Cerebellar cortex (tissue), 1 donor: ENCODE measurements around the gene RCOR1.

Experiments
- DNase-seq: peaks from one replicate; pipeline ENCODE4 v3.0.0-alpha.2; 2015; ENCODE audit warnings: low spot score

The RCOR1 gene

DNA sequence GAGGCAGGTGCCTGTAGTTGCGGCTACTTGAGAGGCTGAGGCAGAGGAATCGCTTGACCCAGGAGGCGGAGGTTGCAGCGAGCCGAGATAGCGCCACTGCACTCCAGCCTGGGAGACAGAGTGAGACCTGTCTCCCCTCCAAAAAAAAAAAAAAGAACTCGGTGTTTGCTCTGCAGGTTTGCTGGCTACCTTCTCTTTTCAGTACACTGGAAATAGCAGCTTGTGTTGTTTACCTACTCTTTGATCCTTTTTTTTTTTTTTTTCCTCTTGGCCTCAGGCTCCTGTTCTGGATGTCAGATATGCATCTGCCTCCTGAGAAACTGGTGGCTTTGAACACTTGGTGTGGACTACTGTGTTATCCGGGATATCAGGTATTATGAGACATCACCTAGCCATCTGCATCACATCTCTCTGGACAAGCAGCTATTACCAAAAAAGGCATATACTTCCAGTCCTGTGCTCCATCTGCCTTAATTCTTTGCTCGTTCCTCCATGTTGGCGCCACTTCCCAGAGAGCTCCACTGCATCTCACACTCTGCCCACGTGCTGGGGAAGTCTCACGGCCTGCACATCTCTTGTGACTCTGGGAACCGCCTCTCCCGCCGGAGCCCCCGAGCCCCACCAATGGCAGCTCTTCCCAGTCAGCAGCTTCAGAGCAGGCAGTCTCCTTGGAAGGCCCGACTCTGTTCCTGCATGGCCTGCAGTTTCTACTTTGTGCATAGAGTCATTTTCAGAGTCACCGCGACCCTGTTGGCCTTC, 133.9 kb downstream of the RCOR1 start:
- DNase-seq = no peak

- DNase-seq = no peak
Measured at GRCh38 chr14:102727336-102728095, 135.1 kb downstream of the RCOR1 start.

DNA sequence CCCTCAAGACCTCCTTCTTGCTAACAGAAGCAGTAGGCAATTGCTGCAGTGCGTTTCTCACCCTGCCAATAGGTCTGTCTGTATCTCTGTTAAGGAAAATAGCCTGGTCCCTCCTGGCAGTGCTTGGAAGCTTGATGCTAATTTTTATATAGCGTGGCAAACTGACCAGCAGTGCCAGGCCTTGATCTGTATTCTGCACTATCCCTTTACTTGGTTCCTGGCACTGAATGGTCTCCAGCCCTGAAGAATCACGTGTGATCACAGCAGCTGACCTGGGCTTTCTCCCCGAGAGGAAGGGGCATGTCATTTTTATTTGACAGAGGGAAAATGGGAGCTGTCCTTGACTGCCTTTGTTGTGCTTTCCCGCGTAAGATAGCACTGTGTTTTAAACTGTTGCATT, 136.1 kb downstream of the RCOR1 start:
- no peak for DNase-seq

DNA sequence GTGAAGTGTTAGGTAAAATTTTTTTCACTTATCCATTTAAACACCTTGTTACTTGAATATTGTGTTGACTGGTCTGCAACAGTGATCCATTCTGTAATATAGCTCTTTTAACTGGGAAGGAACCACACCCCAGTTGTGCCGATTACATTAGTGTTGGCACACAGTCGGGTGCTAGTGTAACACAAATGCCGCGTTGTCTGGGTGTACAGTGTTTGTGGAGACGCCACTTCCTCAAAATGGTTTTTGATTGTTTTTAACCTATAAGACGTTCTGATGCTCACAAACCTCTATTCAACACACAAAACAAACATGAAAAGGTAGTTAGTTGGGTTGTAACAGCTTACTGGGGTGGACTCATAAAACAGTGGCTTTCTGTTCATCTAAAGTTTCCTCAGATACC, 136.8 kb downstream of the RCOR1 start:
- no peak for DNase-seq

GRCh38 chr14:102729825-102730224, 137.4 kb downstream of the RCOR1 start:
- no peak for DNase-seq

DNA sequence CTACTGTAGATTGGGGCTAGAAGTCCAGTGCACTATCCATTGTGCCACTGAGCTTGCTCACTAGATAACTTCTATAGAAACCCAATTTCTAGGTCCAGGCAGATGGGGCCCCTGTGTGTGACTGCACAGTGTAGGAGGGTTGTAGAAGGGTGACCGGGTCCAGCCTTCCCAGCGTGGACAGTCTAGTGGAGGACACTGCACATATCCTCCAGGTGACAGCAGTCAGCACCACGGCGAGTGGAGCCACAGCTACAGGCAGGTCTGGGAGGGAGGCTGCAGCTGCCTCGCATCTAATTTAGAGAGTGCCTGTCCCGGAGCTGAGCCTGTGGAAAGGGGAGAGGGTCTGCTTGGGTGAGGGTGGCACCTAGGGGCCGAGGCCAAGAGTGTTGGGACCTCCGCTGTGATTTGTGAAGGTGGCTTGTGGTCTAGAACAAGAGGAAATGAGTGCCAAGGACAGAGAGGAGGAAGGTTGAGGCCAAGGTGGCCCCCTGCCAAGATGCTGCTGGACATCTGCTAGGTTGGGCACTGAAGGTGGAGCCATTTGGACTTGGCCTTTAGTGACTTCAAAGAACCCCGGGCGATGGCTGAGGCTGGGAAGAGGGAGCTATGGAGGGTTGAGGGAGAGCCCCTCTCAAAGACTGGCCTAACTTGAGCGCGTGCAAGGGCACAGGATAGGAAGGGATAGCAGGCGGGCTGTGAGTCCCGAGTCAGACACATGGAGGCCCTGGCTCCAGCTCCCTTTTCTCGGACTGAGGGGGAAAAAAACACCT, 138.8 kb downstream of the RCOR1 start:
- DNase-seq = peak; percentile 83

GRCh38 chr14:102731871-102732800, 139.7 kb downstream of the RCOR1 start:
- DNase-seq = no peak

GRCh38 chr14:102732924-102733323, 140.5 kb downstream of the RCOR1 start:
- no peak for DNase-seq

GRCh38 chr14:102733326-102733725, 140.9 kb downstream of the RCOR1 start:
- no peak for DNase-seq

- DNase-seq = no peak
Measured at GRCh38 chr14:102734436-102734835, 142.0 kb downstream of the RCOR1 start.

DNA sequence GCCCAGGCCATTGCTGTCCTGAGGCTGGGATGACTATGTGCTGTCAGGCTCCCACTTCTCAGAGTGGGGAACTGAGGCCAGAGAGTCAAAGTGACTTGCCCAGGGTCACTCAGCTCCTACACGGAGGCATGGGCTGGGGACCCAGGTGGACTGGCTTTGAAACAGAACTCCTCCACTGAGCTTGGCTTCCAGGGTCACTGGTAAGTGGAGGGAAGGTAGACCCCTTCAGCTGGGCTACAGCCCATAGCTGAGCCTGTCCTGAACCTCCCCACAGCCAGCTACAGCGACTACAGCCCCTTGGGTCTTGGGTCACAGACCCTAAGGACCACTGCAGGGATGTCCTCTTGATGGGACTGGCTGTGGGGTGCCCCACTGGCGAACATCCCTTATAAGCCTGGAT, 144.5 kb downstream of the RCOR1 start:
- DNase-seq = no peak

DNA sequence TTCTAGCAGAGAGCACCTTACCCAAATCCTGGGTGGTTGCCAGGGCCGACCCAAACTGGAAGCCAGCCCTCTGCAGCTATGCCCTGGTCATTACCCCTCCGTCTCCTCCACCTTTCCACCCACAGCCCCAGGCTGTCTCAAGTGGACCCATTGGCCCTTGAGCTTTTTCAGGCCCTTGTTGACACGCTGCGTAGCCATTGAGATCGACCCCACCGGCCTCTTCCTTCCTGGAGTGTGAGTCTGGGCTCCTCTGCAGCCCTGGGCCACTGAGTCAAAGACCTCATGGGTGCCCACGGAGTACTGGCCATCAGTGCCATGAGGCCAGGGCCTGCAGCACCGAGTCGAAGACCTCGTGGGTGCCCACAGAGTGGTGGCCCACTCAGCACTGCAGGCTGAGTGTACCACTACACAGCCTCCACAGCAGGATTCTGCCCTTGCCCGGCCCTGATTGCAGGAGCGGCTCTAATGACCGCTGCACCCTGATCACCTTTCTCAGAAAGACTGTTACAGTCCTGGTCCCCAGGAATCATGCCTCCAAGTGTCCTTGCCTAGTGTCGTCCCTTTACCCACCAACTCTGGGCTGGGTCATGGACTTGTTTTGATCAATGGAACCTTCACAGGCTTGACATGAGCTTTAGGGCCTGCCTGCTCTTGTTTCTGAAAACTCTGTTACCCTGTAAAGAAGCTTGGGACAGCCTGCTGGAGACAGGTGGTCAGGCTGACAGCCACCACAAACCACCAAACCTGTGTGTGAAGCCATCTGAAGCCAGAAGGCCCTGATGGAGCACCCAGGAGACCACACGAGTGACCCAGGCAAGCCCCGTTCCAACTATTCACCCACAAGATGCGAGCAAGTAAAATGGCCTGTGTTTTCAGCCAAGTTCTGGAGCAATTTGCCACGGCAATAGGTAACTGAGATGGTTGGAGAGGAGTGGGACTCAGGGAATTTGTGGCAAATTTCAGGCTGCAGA, 145.2 kb downstream of the RCOR1 start:
- DNase-seq = no peak

DNA sequence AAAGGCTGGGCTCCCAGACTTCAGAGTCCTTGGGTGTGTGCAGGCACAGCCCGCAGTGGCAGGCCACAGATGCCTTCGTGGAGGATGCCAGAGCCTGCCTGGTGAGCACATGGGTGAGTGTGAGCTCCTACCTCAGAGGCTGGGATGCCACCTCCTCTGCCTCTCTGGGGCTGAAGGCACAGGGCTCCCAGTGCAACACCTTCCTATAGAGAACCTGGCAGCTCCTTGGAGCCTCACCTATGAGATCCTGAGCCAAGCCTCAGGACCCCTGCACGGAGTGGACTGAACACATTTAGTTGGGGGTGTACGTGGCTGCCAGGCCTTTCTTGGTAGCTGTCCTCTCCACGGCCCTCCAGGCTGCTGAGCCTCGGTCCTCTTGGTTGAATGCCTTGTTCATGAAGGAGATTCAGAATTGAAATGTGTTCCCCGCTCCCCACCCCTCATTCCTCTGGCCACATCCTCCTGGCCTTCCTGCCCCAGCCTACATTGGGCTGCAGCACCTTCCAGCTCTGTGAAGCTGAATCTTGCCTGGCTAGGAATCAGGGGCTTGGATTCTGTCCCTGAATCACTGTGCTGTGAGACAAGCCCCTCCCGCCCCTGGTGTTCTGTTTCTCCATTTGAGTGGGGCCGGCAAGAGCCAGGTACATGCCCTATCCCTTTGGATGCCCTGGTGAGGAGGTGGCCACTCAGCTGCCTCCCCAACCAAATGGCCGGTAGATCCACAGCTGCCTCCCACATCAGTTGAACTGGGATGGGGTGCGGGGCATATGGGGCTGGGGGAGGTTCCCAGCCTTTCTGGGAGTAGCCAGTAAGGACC, 146.1 kb downstream of the RCOR1 start:
- DNase-seq = no peak

GRCh38 chr14:102739190-102739469, 146.7 kb downstream of the RCOR1 start:
- DNase-seq = no peak

- DNase-seq = no peak
Measured at GRCh38 chr14:102746634-102747438, 154.4 kb downstream of the RCOR1 start.

DNA sequence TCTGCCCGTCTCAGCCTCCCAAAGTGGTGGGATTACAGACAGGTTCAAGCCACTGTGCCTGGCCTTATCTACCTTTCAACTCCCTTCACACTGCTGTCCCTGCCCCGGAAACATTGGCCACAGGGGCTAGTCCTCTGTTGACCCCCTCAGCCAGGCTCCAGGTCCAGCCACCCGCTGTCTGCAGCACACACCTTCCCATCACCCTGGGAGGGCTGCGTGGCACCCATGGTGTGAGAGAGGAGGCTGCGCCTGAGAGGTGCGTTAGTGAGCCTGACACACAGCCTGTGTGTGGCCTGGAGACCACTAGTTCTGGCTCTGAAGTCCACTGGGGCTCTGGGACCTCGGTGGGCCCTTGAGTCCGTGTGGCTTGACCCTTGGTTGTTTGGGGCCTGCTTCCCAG, 156.4 kb downstream of the RCOR1 start:
- DNase-seq = no peak

DNA sequence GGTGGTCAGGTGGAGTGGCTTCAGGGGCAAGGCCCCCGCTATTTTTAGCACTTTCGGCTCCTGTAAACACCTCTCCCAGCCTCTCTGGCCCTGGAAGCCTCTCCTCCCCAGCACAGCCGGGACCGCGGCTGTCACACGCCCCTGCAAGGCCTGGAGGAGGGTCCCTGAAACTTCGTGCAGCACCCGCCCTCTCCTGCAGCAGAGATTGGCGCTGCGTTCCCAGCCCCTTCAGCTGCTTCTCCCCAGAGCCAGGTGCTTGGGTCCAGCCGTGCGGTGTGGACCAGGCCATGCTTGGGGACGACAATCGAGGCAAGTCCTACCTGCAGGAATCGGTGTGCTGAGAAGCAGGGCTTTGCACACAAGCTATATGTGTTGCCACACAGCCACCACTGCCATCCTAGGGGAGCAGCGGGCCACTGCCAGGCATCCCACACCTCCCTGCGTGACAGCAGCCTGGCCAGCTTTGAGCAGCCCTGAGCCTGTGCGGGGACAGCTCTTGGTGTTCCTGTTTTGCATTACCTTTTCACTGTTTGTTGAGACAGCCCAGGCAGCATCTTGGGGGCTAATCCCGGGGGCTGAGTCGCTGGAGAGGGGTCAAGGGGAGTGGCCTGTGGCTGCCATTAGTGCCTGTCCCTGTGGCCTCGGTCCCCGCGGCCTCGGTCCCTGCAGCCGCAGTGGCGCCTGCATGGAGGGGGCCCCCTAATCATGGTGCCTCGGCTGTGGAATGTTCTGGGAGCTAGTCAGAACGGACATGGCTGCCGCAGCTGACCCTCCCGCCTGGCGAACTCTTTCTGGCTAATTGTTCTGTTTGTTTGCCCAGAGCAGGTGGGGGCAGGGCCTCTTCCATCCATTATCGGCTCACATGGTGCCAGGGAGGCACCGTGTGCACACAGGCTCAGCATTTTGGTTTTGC, 157.2 kb downstream of the RCOR1 start:
- no peak for DNase-seq

GRCh38 chr14:102750376-102750775, 157.9 kb downstream of the RCOR1 start:
- no peak for DNase-seq
